Neural progenitor cell (in vitro differentiated cells): ENCODE results near the gene TMEM52. TPM values are rescaled to one million over a fixed set of nuclear protein-coding genes. Genes with fewer than 3 reads are reported as not detected.

Experiments
- DNase-seq: peaks from one replicate; pipeline ENCODE4 v3.0.0-alpha.2; 2016; ENCODE audit warnings: low spot score
- H2AFZ ChIP-seq: fragments of 200-600 bp; sonication (generic); replicated peaks from 2 replicates; pipeline ENCODE4 v1.6.1; 2016; ENCODE audit warnings: antibody characterized with exemption
- H3F3A ChIP-seq: fragments of 200-600 bp; sonication (generic); 2 replicates; pipeline ENCODE4 v1.6.1; 2016; ENCODE audit warnings: antibody characterized with exemption, low read depth
- H3K27ac ChIP-seq: fragments of 200-600 bp; sonication (generic); 2 replicates; pipeline ENCODE4 v1.5.1; 2016; ENCODE audit warnings: mild to moderate bottlenecking
- H3K27me3 ChIP-seq: fragments of 200-600 bp; sonication (generic); 2 replicates; pipeline ENCODE4 v1.6.1; 2016; ENCODE audit warnings: mild to moderate bottlenecking, moderate library complexity
- H3K36me3 ChIP-seq: fragments of 200-600 bp; sonication (generic); 2 replicates; pipeline ENCODE4 v1.5.1; 2016
- H3K4me1 ChIP-seq: fragments of 200-600 bp; sonication (generic); 2 replicates; pipeline ENCODE4 v1.6.1; 2016; ENCODE audit warnings: mixed run types
- H3K4me2 ChIP-seq: fragments of 200-600 bp; sonication (generic); 2 replicates; pipeline ENCODE4 v1.6.1; 2016
- H3K4me3 ChIP-seq: fragments of 200-600 bp; sonication (generic); 2 replicates; pipeline ENCODE4 v1.5.1; 2016
- H3K79me2 ChIP-seq: fragments of 200-600 bp; sonication (generic); 2 replicates; pipeline ENCODE4 v1.6.1; 2016; ENCODE audit warnings: low read depth
- H3K9ac ChIP-seq: fragments of 200-600 bp; sonication (generic); 2 replicates; pipeline ENCODE4 v1.6.1; 2016
- H3K9me3 ChIP-seq: fragments of 200-600 bp; sonication (generic); 2 replicates; pipeline ENCODE4 v1.5.1; 2016; ENCODE audit warnings: low read depth
- H4K20me1 ChIP-seq: fragments of 200-600 bp; sonication (generic); 2 replicates; pipeline ENCODE4 v1.6.1; 2016; ENCODE audit warnings: low read depth
- H3K27ac Mint-ChIP-seq: 3 replicates; pipeline ENCODE4 v1.8.0; 2021; ENCODE audit warnings: mixed read lengths
- H3K27me3 Mint-ChIP-seq: 2 replicates; pipeline ENCODE4 v1.8.0; 2022; ENCODE audit warnings: low read depth, mild to moderate bottlenecking, inconsistent platforms, moderate library complexity, mixed read lengths; ENCODE audit not compliant: insufficient read depth
- H3K36me3 Mint-ChIP-seq: 3 replicates; pipeline ENCODE4 v1.8.0; 2021; ENCODE audit warnings: mixed read lengths
- H3K4me1 Mint-ChIP-seq: 3 replicates; pipeline ENCODE4 v1.8.0; 2021; ENCODE audit warnings: mixed read lengths
- H3K4me3 Mint-ChIP-seq: 3 replicates; pipeline ENCODE4 v1.8.0; 2021; ENCODE audit warnings: mild to moderate bottlenecking, moderate library complexity, mixed read lengths
- H3K9me3 Mint-ChIP-seq: 3 replicates; pipeline ENCODE4 v1.8.0; 2020; ENCODE audit warnings: mixed read lengths
- EZH2 ChIP-seq: fragments of 200-600 bp; sonication (generic); IDR thresholded peaks from 2 replicates; pipeline ENCODE4 v1.6.1; 2017; ENCODE audit warnings: antibody characterized with exemption, mild to moderate bottlenecking, moderate library complexity
- EZH2phosphoT487 ChIP-seq: fragments of 200-600 bp; sonication (generic); IDR thresholded peaks from 2 replicates; pipeline ENCODE4 v1.6.1; 2017; ENCODE audit warnings: antibody characterized with exemption
- total RNA-seq: library from RNA; depleted of rRNA; stranded (reverse); fragments of >200 nt; gene quantifications from 2 replicates; pipeline ENCODE4 v1.2.3, GENCODE V29; 2015; ENCODE audit warnings: low replicate concordance
- TF ChIP-seq, protein P1 (sequence below): fragments of 200-600 bp; sonication (generic); IDR thresholded peaks from 2 replicates; pipeline ENCODE4 v1.5.1; 2017; ENCODE audit warnings: antibody characterized with exemption, mild to moderate bottlenecking

The TMEM52 gene
- total RNA-seq, 1 donor from 2014 or later = 2.9 TPM

DNA sequence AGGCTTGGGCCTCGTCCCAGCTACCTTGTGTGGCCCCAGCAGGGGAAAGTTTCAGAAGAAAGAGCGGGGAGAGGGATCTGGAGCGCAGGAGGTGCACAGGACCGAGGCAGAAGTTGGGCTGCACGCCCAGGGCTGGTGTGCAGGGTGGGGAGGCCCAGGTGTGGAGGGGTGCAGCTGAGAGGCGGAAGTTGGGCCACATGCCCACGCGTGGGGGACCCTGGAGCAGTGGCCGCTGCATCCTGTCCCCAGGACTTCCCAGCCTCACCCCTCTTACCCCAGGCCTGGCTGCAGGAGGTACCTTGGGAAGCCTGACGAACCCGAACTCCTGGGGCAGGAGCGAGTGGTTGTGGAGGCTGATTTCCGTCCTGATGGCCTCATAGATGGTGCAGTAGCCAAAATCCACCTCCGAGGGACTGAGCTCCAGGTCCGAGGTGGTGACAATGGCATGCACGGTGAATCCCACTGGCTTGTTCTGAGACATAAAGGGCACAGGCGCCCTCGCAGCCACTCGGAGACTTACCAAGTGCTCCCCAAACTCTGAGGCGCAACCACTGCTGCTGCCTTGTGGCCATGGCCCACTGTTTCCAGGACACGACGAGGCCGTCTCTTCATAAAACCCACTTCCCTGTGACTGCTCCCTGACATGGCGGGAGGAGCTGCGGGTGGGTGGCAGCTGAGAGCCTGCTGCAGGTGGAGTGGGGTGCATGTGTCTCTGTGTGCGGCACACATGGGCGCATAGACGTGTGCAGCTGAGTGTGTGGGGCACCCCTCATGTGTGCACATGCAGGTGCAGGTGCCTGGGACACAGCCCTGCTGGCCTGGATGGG is 20.4 kb upstream of the TMEM52 start:
- no peaks in the 10 kb centered on the region for H3K79me2 ChIP-seq
- Mint-ChIP-seq H3K27ac (no peak overlapping the region), H3K36me3 (no peaks in the 10 kb centered on the region), H3K9me3 (no peaks in the 10 kb centered on the region), H3K27me3 (peaks cover 4% of the 10 kb centered on the region), H3K4me1 (peaks cover 12% of the 10 kb centered on the region), H3K4me3 (no peak overlapping the region)
- no peak overlapping the region for H2AFZ ChIP-seq
- H3K4me2 ChIP-seq = no peak overlapping the region
- DNase-seq = peak; percentile 1
- no peaks in the 10 kb centered on the region for H3K9me3 ChIP-seq
- H3F3A ChIP-seq = peaks cover 4% of the 10 kb centered on the region
- H3K9ac ChIP-seq = no peak overlapping the region
- H3K4me1 ChIP-seq = no peaks in the 10 kb centered on the region
- no peaks in the 10 kb centered on the region for H3K36me3 ChIP-seq
- no peak overlapping the region for H3K27ac ChIP-seq
- no peak overlapping the region for H3K4me3 ChIP-seq
- H4K20me1 ChIP-seq = no peaks in the 10 kb centered on the region
- TF ChIP-seq, protein P1, sequence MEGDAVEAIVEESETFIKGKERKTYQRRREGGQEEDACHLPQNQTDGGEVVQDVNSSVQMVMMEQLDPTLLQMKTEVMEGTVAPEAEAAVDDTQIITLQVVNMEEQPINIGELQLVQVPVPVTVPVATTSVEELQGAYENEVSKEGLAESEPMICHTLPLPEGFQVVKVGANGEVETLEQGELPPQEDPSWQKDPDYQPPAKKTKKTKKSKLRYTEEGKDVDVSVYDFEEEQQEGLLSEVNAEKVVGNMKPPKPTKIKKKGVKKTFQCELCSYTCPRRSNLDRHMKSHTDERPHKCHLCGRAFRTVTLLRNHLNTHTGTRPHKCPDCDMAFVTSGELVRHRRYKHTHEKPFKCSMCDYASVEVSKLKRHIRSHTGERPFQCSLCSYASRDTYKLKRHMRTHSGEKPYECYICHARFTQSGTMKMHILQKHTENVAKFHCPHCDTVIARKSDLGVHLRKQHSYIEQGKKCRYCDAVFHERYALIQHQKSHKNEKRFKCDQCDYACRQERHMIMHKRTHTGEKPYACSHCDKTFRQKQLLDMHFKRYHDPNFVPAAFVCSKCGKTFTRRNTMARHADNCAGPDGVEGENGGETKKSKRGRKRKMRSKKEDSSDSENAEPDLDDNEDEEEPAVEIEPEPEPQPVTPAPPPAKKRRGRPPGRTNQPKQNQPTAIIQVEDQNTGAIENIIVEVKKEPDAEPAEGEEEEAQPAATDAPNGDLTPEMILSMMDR = no peak
- TF ChIP-seq EZH2phosphoT487 = no peak
- no peak for TF ChIP-seq EZH2
- H3K27me3 ChIP-seq = peaks cover 3% of the 10 kb centered on the region

- H2AFZ ChIP-seq = no peak overlapping the region
- H3K4me3 Mint-ChIP-seq = no peak overlapping the region
- H3K4me3 ChIP-seq = no peak overlapping the region
- no peaks in the 10 kb centered on the region for H3K4me1 ChIP-seq
- H3K36me3 ChIP-seq = no peaks in the 10 kb centered on the region
- H3K27ac ChIP-seq = no peak overlapping the region
- peaks cover 6% of the 10 kb centered on the region for H3K27me3 Mint-ChIP-seq
- no peaks in the 10 kb centered on the region for H3K36me3 Mint-ChIP-seq
- H3K4me2 ChIP-seq = no peak overlapping the region
- H3K9me3 Mint-ChIP-seq = peaks cover 6% of the 10 kb centered on the region
- H3K27me3 ChIP-seq = no peaks in the 10 kb centered on the region
- no peak overlapping the region for H3K27ac Mint-ChIP-seq
- TF ChIP-seq EZH2 = no peak
- peaks cover 10% of the 10 kb centered on the region for H3F3A ChIP-seq
- no peak for DNase-seq
- H3K79me2 ChIP-seq = no peaks in the 10 kb centered on the region
- no peaks in the 10 kb centered on the region for H4K20me1 ChIP-seq
- no peaks in the 10 kb centered on the region for H3K9me3 ChIP-seq
- no peak overlapping the region for H3K9ac ChIP-seq
- peaks cover 7% of the 10 kb centered on the region for H3K4me1 Mint-ChIP-seq
Observed at GRCh38 chr1:1938613-1939295, 19.7 kb upstream of the TMEM52 start.

DNA sequence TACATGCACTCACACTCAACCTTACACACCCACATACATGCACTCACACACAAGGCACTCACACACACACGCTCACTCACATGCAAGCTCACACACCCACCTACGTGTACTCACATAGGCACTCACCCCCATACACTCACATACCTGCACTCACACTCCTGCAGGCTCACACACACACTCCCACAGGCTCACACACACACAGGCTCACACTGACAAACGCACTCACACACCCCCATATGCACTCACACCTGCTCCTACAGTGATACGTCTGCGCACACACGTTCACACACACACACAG is 19.1 kb upstream of the TMEM52 start:
- Histone ChIP-seq H3K36me3 (no peaks in the 10 kb centered on the region), H3K4me2 (no peak overlapping the region), H3K9ac (no peak overlapping the region), H3K4me3 (no peak overlapping the region), H3K4me1 (no peaks in the 10 kb centered on the region), H4K20me1 (no peaks in the 10 kb centered on the region), H3K27ac (no peak overlapping the region), H3K9me3 (no peaks in the 10 kb centered on the region), H3K79me2 (no peaks in the 10 kb centered on the region), H3F3A (peaks cover 12% of the 10 kb centered on the region), H2AFZ (no peak overlapping the region), H3K27me3 (no peaks in the 10 kb centered on the region)
- H3K27ac Mint-ChIP-seq = no peak overlapping the region
- H3K36me3 Mint-ChIP-seq = no peaks in the 10 kb centered on the region
- peaks cover 6% of the 10 kb centered on the region for H3K27me3 Mint-ChIP-seq
- peaks cover 3% of the 10 kb centered on the region for H3K4me1 Mint-ChIP-seq
- H3K9me3 Mint-ChIP-seq = peaks cover 9% of the 10 kb centered on the region
- H3K4me3 Mint-ChIP-seq = no peak overlapping the region
- TF ChIP-seq EZH2 (no peak), EZH2phosphoT487 (no peak)
- no peak for DNase-seq

GRCh38 chr1:1937549-1938275 is 18.6 kb upstream of the TMEM52 start:
- Mint-ChIP-seq H3K4me3 (no peak overlapping the region), H3K27me3 (peaks cover 6% of the 10 kb centered on the region), H3K27ac (no peak overlapping the region), H3K9me3 (peaks cover 9% of the 10 kb centered on the region), H3K4me1 (no peaks in the 10 kb centered on the region), H3K36me3 (no peaks in the 10 kb centered on the region)
- H3K36me3 ChIP-seq = no peaks in the 10 kb centered on the region
- peaks cover 12% of the 10 kb centered on the region for H3F3A ChIP-seq
- H3K4me3 ChIP-seq = no peak overlapping the region
- no peaks in the 10 kb centered on the region for H3K27me3 ChIP-seq
- H3K79me2 ChIP-seq = no peaks in the 10 kb centered on the region
- TF ChIP-seq EZH2 (no peak), EZH2phosphoT487 (no peak)
- TF ChIP-seq, protein P1 = no peak
- no peaks in the 10 kb centered on the region for H4K20me1 ChIP-seq
- H3K4me2 ChIP-seq = no peak overlapping the region
- no peak for DNase-seq
- H3K4me1 ChIP-seq = no peaks in the 10 kb centered on the region
- H3K27ac ChIP-seq = no peak overlapping the region
- no peak overlapping the region for H2AFZ ChIP-seq
- H3K9me3 ChIP-seq = no peaks in the 10 kb centered on the region
- H3K9ac ChIP-seq = no peak overlapping the region
